HG02840 (cell line): ENCODE data around the gene ANXA5.
"Not testable (repeated sequence)": the region's sequence is repeated elsewhere in the genome, so short reads cannot be mapped to it uniquely, and the experiment has no call there.

ENCODE experiments used
- ATAC-seq: cut with Tn5 transposase; IDR thresholded peaks from one replicate; pipeline ENCODE4 v1.9.1; 2021; ENCODE audit warnings: mild to moderate bottlenecking, moderate library complexity, moderate number of reproducible peaks; ENCODE audit not compliant: unreplicated experiment, low FRiP score

The ANXA5 gene

DNA sequence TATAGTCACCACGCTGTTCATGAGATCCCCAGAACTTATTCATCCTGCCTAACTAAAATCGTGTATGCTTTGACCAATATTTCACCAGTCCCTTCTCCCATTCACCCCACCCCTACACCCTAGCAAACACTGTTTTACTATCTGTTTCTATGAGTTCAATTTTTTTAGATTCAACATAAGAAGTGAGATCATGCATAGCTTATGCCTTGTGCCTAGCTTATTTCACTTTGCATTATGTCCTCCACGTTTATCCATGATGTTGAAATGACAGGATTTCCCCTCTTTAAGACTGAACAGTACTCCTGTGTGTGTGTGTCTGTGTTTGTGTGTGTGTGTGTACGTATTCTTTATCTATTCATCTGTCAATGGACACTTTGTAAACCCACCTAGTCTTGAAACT is 16.8 kb downstream of the ANXA5 start:
- no peak for ATAC-seq

DNA sequence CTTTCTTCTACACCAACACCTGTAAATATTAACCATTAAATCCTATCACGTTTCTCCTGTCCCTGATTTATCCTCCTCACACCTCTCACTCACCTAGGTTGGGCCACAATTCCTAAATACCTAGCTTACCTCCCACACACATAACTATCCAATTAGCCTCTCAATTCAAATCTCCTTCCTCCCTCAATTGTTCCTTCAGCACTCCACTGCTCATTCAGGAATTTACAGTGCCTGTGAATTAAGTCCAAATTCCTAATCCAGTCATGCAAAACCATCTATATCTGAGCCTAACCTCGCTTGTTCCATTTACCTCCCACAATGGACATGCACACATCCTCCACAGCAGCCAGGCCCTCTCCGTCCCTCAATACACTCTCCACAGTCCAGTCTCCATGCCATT is 17.5 kb downstream of the ANXA5 start:
- ATAC-seq, result no peak

- no peak for ATAC-seq
Measured at GRCh38 chr4:121677524-121677923, 19.3 kb downstream of the ANXA5 start.

DNA sequence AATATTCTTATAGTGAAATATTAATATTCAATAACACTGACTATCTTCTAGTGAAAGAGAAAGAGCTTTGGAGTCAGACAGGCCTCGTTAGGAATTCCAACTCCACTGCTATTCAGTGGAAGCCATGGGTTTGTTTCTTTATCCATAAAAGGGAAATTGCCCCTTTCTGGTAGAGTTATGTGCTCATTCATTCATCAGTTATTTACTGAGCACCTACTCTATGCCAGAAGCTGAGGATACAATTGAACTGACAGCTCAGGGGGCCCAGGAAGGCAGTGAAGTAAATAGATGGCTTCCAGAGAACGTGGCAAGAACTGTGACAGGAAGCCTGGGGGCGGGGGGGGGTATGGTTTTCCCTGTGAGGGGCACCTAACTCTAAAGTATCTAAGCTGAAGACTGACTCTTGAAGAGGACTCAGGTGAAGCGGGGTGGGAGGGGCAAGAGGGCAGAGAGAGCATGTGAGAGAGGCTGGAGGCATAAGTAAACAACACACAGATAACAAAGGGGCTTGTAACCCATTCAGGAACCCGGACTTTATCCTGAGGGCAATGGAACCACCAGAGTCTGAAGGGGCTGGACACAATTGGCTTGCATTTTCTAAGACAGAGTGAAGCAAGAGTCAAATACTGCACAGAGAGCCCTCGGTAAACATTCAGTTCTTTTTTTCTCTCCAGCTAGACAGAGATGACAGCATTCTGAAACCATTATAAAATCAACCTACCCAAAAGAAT is 20.3 kb downstream of the ANXA5 start:
- ATAC-seq, result no peak

GRCh38 chr4:121675715-121676114 is 21.1 kb downstream of the ANXA5 start:
- no peak for ATAC-seq

- no peak for ATAC-seq
Measured at GRCh38 chr4:121674696-121675095, 22.1 kb downstream of the ANXA5 start.

GRCh38 chr4:121674191-121674590 is 22.6 kb downstream of the ANXA5 start:
- no peak for ATAC-seq

- ATAC-seq, result no peak
Measured at GRCh38 chr4:121669163-121669550, 27.6 kb downstream of the ANXA5 start.

DNA sequence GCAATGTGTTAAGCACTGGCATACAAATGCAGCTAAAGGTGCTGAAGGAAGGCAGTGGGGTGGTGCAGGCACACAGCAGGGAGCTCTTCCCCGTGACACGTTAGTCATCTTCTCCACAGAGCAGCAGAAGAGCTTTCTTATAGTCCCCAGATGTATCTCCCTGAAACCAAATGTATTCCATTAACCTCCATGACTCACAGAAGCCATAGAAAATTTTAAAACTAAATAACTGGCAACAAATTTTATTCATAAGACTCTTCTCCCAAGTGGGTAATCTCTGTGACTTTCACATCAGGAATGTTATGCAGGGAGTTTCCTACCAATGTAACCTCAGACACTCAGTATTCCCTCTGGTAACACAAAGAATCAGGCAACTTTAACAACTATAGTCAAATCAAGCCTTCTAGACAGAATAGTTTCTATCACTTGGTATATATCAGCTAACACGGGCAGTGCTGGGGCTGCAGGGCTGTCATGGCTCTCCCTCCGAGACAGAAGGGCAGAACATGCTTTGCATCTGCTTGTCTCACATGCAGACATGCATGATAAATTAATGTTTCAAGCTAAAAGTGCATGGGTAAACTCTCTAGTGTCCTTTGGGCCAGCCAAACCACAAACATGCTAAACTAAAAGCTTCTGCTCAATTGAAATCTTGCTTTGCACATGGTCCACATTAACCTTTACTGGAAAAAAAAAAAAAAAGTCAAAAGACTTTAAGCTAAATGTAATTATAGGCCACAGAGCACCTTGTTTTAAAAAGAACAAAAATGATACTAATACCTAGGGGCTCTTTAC is 28.2 kb downstream of the ANXA5 start:
- ATAC-seq, result no peak

GRCh38 chr4:121666091-121666679 is 30.6 kb downstream of the ANXA5 start:
- no peak for ATAC-seq

- ATAC-seq, result no peak
Measured at GRCh38 chr4:121665371-121665770, 31.4 kb downstream of the ANXA5 start.

DNA sequence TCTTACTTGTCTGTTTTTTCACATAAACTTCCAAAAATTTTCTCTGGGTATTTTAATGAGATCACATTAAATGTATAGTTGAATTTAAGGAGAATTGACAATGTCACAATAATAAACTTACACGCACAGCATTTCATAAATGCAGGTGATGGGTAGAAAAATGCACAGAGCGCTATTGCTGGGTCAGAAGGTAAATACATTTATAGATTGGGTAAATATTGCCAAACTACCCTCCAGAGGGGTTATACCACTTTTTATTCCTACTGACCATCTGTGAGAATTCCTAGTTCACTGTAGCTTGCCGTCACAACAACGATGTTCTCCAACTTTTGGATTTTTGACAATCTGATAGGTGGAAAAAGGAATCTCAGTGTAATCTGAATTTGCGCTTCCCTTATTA is 34.6 kb downstream of the ANXA5 start:
- no peak for ATAC-seq

GRCh38 chr4:121660175-121660933 is 36.4 kb downstream of the ANXA5 start:
- not testable (repeated sequence) for ATAC-seq

GRCh38 chr4:121658125-121658524 is 38.7 kb downstream of the ANXA5 start:
- ATAC-seq, result no peak

- no peak for ATAC-seq
Measured at GRCh38 chr4:121656269-121656641, 40.5 kb downstream of the ANXA5 start.

GRCh38 chr4:121655320-121656268 is 41.2 kb downstream of the ANXA5 start:
- no peak for ATAC-seq

GRCh38 chr4:121654738-121655137 is 42.0 kb downstream of the ANXA5 start:
- peak; percentile 87 for ATAC-seq

GRCh38 chr4:121653986-121654385 is 42.8 kb downstream of the ANXA5 start:
- no peak for ATAC-seq

DNA sequence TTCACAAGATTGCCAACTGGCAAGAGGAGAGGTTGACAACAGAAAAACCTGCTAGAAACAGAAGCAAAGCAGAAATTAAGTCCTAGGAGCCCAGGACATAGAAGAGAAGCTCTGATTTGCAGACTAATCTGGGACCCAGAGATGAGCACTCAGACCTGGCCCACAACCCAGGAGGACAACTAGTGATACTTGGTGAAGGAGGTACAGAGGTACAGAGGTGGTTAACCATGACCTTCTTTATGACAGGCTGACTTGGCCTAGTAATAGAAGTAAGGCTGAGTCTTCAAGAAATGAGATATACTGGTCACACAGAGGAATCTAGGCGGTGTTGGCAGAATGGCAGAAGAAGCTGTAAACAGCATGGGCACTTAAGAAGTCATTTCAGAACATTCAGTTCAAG is 43.6 kb downstream of the ANXA5 start:
- no peak for ATAC-seq

DNA sequence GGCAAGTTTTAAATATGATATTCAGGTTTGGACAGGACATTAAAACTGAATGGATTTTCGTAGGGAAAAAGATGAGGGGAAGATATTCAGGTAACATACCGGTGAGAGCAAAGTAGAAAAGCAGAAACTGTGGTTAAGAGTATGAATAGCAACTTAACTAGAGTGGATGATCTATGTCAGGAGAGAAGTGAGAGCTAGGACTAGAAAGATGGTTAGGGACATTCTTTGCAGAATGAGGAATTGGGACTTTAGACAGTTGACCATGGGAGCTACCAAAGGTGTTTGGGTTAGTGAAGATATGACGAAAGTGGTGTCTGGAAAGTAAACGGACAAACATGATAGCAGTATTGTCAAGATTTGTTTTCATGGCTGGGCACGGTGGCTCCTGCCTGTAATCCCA is 45.2 kb downstream of the ANXA5 start:
- ATAC-seq, result no peak
